Keratinocyte (primary cell): ENCODE results near the gene SFRP5. TPM values are rescaled to one million over a fixed set of nuclear protein-coding genes. Genes with fewer than 3 reads are reported as not detected.

ENCODE experiments used
- DNase-seq: peaks from one replicate; pipeline ENCODE4 v3.0.0-alpha.2; 2011; ENCODE audit warnings: low read depth, missing footprints, low spot score
- FAIRE-seq: peaks from 2 replicates; lab custom pipeline; 2011; peaks lifted over from hg19 to GRCh38; lab: Jason Lieb, UNC
- H2AFZ ChIP-seq: 2 replicates; pipeline ENCODE4 v1.6.0; 2012; ENCODE audit warnings: low read length, control low read depth, inconsistent platforms; ENCODE audit not compliant: control insufficient read depth
- H3K27ac ChIP-seq: 2 replicates; pipeline ENCODE4 v1.5.1; 2011; ENCODE audit warnings: low read length; ENCODE audit not compliant: control insufficient read depth, insufficient read depth
- H3K27me3 ChIP-seq: 3 replicates; pipeline ENCODE4 v1.6.0; 2011; ENCODE audit warnings: low read length; ENCODE audit not compliant: control insufficient read depth, insufficient read depth; ENCODE audit errors: extremely low read depth
- H3K36me3 ChIP-seq, 2 experiments: 2 replicates in 1 of 2; 3 replicates in 1 of 2; pipeline ENCODE4 v1.5.1; 2011; ENCODE audit warnings: low read length in 2 of 2, mild to moderate bottlenecking in 1 of 2; ENCODE audit not compliant: control insufficient read depth in 2 of 2, insufficient read depth in 2 of 2; ENCODE audit errors: extremely low read depth in 1 of 2
- H3K4me1 ChIP-seq: 3 replicates; pipeline ENCODE4 v1.5.1; 2011; ENCODE audit warnings: low read length; ENCODE audit not compliant: control insufficient read depth, insufficient read depth; ENCODE audit errors: extremely low read depth
- H3K4me2 ChIP-seq: 3 replicates; pipeline ENCODE4 v1.6.0; 2011; ENCODE audit warnings: low read depth, low read length; ENCODE audit not compliant: control insufficient read depth, insufficient read depth; ENCODE audit errors: extremely low read depth
- H3K4me3 ChIP-seq, 3 experiments: fragments of 200-600 bp in 1 of 3; sonication (generic) in 1 of 3; 2 replicates in 2 of 3; 3 replicates in 1 of 3; pipeline ENCODE4 v1.5.1; 2011 to 2016; ENCODE audit warnings: low read length in 3 of 3, mild to moderate bottlenecking in 3 of 3, control low read depth in 2 of 3, inconsistent platforms in 1 of 3, low read depth in 1 of 3, mixed read lengths in 1 of 3, mixed run types in 1 of 3, moderate library complexity in 1 of 3; ENCODE audit not compliant: control insufficient read depth in 2 of 3, insufficient read depth in 2 of 3; ENCODE audit errors: extremely low read depth in 1 of 3
- H3K79me2 ChIP-seq: 2 replicates; pipeline ENCODE4 v1.6.0; 2012; ENCODE audit warnings: low read length; ENCODE audit not compliant: control insufficient read depth, insufficient read depth
- H3K9ac ChIP-seq: 3 replicates; pipeline ENCODE4 v1.6.0; 2011; ENCODE audit warnings: low read length; ENCODE audit not compliant: control insufficient read depth, insufficient read depth; ENCODE audit errors: extremely low read depth
- H3K9me1 ChIP-seq: 3 replicates; pipeline ENCODE4 v1.6.0; 2011; ENCODE audit warnings: low read length; ENCODE audit not compliant: control insufficient read depth, insufficient read depth; ENCODE audit errors: extremely low read depth
- H3K9me3 ChIP-seq: 2 replicates; pipeline ENCODE4 v1.5.1; 2012; ENCODE audit warnings: low read depth, low read length; ENCODE audit not compliant: control insufficient read depth
- H4K20me1 ChIP-seq: 3 replicates; pipeline ENCODE4 v1.6.0; 2011; ENCODE audit warnings: low read length; ENCODE audit not compliant: control insufficient read depth, insufficient read depth; ENCODE audit errors: extremely low read depth
- EZH2 ChIP-seq: IDR thresholded peaks from one replicate; pipeline ENCODE4 v1.6.1; 2012; ENCODE audit warnings: inconsistent platforms, mild to moderate bottlenecking, low read length, moderate library complexity
- dilution Hi-C: fragments of 300-500 bp; cut with MboI; formaldehyde crosslinking; loops from one replicate; pipeline ENCODE4 v1.7.0; 2020; ENCODE audit warnings: low sequenced_read_pairs; ENCODE audit not compliant: extremely low pct_ligation_motif_present
- polyA plus RNA-seq, 5 experiments: library from polyadenylated mRNA; depleted of rRNA in 3 of 5; stranded (reverse) in 3 of 5; stranded (forward) in 1 of 5; unstranded in 1 of 5; fragments of >200 nt; gene quantifications; 1 replicate in 1 of 5; 2 replicates in 3 of 5; 3 replicates in 1 of 5; pipeline versions ENCODE4 v1.2.1 to v1.2.3, GENCODE V29; 2011 to 2012; ENCODE audit warnings: missing spikeins in 2 of 5, low read depth in 1 of 5, low replicate concordance in 1 of 5
- TF ChIP-seq, protein P1 (sequence below), 3 experiments: IDR thresholded peaks in 1 of 3; conservative IDR thresholded peaks in 1 of 3; optimal IDR thresholded peaks in 1 of 3; 2 replicates in 2 of 3; 3 replicates in 1 of 3; pipeline versions ENCODE3 to v1.5.1; 2011; ENCODE audit warnings: low read length in 3 of 3, mild to moderate bottlenecking in 3 of 3, moderate library complexity in 2 of 3, control low read depth in 1 of 3, inconsistent platforms in 1 of 3; ENCODE audit not compliant: insufficient read depth in 2 of 3; ENCODE audit errors: extremely low read depth in 1 of 3

Gene SFRP5
- polyA plus RNA-seq, 1 donor (not counting 4 experiments of a cell fraction or from before 2014, with no cell fraction given): not detected

DNA sequence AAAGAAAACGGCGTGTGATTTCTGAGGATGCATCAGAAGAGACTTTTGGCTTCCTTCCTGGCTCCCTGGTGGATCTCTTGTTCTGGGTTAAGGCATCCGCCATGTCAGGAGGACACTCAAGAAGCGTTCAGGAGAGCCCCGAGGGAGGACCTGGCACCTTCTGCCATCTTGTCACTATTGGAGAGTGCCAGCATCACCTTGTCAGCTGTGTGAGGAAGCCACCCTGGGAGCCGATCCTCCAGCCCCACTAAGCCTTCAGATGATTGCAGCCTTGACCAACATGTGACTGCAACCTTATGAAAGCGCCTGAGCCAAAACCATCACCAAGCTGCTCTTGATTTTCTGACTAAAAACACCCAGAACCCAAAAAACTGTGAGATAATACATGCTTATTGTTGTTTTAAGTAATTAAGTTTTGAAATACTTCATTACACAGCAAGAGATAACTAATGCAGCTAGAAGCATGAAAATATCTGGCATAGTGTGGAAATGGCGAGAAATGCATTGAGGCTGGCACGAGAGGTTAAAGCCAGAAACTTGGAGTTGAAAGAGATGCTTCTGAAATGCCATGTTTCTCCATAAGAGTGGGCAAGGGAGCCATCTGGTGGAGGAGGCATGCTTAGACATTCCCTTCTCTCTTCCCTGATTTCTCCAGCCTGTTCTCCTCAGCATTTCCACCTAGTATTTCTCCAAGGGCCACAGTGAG lies 40.3 kb downstream of the SFRP5 start:
- Histone ChIP-seq H3K9me1 (no peaks in the 10 kb centered on the region), H3K27ac (no peak overlapping the region), H3K4me2 (no peak overlapping the region), H3K9ac (no peak overlapping the region), H3K36me3 (no peaks in the 10 kb centered on the region), H4K20me1 (no peaks in the 10 kb centered on the region), H3K9me3 (no peaks in the 10 kb centered on the region), H2AFZ (no peak overlapping the region), H3K4me3 (no peak overlapping the region), H3K79me2 (no peaks in the 10 kb centered on the region), H3K4me1 (peaks cover 8% of the 10 kb centered on the region), H3K27me3 (no peaks in the 10 kb centered on the region)
- no peak for DNase-seq
- dilution Hi-C loops: no loop called here
- TF ChIP-seq, protein P1, sequence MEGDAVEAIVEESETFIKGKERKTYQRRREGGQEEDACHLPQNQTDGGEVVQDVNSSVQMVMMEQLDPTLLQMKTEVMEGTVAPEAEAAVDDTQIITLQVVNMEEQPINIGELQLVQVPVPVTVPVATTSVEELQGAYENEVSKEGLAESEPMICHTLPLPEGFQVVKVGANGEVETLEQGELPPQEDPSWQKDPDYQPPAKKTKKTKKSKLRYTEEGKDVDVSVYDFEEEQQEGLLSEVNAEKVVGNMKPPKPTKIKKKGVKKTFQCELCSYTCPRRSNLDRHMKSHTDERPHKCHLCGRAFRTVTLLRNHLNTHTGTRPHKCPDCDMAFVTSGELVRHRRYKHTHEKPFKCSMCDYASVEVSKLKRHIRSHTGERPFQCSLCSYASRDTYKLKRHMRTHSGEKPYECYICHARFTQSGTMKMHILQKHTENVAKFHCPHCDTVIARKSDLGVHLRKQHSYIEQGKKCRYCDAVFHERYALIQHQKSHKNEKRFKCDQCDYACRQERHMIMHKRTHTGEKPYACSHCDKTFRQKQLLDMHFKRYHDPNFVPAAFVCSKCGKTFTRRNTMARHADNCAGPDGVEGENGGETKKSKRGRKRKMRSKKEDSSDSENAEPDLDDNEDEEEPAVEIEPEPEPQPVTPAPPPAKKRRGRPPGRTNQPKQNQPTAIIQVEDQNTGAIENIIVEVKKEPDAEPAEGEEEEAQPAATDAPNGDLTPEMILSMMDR (optimal IDR thresholded peaks at IDR 0.05 in 1 of 3, IDR thresholded peaks at IDR 0.05 in 1 of 3, conservative IDR thresholded peaks at IDR 0.05 in 1 of 3; ENCODE audit: extremely low read depth in 1 of 3, insufficient read depth in 2 of 3, low read length in 3 of 3): peak; percentile 85 to 97 (median 92)
- no peak for TF ChIP-seq EZH2
- peak; percentile 82 for FAIRE-seq

- dilution Hi-C loops: loop anchor here (5.0 kb wide), 1 partner anchor 42 kb away; the partner anchor contains the start of gene AVPI1
- no peak overlapping the region for H3K4me2 ChIP-seq
Observed at GRCh38 chr10:97729014-97729413, 42.8 kb downstream of the SFRP5 start.

More at GRCh38 chr10:97729014-97729413, 42.8 kb downstream of the SFRP5 start:
- no peak for DNase-seq
- Histone ChIP-seq H3K27me3 (no peaks in the 10 kb centered on the region), H4K20me1 (no peaks in the 10 kb centered on the region), H2AFZ (no peak overlapping the region), H3K9ac (no peak overlapping the region), H3K9me3 (no peaks in the 10 kb centered on the region), H3K4me3 (no peak overlapping the region), H3K9me1 (no peaks in the 10 kb centered on the region), H3K36me3 (no peaks in the 10 kb centered on the region), H3K79me2 (no peaks in the 10 kb centered on the region), H3K27ac (no peak overlapping the region), H3K4me1 (peaks cover 14% of the 10 kb centered on the region)
- TF ChIP-seq, protein P1 (optimal IDR thresholded peaks at IDR 0.05 in 1 of 3, IDR thresholded peaks at IDR 0.05 in 1 of 3, conservative IDR thresholded peaks at IDR 0.05 in 1 of 3; ENCODE audit: extremely low read depth in 1 of 3, insufficient read depth in 2 of 3, low read length in 3 of 3): no peak
- no peak for TF ChIP-seq EZH2
- no peak for FAIRE-seq
